HCEC 1CT (cell line): ENCODE measurements around the gene USP10.

Experiments
- DNase-seq: peaks from one replicate; pipeline ENCODE4 v3.0.0-alpha.2; 2017

USP10 gene

GRCh38 chr16:84753412-84754326 lies 53.9 kb downstream of the USP10 start:
- DNase-seq: no peak

DNA sequence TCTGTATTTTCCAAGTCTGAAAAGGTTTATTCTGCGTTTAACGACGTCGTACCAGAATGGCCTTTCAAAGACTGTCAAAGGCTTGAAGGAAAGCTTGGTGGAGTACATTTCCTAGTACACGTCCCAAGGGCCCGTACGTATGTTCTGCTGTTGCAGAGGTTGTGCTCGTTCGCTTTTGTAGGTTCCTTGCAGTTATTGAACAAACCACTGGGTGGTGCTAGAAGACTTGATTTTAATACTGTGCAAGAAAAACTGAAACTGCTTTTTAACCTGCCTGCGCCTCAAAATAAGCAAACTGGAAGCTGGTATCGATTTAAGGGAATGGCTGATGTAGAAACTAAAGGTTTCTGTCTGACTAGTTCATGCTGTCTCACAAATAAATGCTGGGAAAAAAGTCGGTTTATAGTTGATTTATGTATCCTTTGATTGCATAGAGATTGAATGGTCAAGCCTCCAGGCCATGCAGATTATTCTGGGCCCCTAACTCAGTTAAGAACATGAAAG lies 54.6 kb downstream of the USP10 start:
- DNase-seq: peak; percentile 72

DNA sequence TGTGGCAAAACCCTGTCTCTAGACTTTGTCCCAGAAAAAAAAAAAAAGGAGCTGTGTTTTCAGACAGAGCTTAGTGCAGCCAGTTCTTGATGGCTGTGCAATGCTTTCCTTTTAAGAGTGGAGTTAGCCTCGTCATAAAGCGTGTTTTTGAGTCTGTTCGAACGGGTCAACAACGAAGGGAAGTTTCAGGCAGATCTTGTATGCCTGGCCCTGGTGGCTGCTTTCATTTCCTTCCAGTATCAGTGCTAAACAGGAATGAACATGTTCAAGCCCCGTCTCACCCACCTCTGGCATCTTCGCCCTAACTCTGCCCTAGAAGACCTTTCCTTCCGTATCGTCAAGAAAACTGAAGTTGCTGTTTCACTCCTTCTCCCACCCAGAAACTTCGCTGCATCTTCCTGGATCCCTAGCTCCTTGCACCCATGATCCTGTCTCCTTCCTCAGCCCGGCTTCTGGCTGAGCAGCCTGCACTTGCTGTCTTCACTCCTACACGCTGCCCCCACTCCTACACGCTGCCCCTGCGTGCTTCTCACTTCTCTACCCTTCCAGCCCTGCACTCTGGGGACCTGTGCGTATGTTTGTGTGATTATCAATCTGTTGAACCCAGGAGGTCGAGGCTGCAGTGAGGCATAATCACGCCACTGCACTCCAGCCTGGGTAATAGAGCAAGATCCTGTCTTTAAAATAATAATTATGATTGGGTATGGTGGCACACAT lies 55.3 kb downstream of the USP10 start:
- no peak for DNase-seq

- no peak for DNase-seq
These were observed 57.0 kb downstream of the USP10 start for GRCh38 chr16:84756830-84757229.

DNA sequence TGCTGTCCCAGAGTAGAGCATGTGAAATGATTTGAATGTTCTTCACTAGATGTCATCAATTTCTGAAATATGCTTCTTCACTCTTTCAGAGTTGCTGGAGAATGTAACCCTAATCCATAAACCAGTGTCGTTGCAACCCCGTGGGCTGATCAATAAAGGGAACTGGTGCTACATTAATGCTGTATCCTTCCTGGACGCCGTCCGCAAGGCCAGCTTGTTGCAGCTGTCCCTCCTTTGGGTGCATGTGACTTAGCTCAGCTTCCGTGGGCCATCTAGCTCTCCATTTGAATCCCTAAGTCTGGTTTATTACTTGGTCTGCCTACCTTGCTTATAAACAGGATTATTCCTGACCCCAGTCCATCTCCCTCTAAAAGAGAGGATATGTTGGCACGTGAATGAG lies 58.8 kb downstream of the USP10 start:
- DNase-seq: no peak

DNA sequence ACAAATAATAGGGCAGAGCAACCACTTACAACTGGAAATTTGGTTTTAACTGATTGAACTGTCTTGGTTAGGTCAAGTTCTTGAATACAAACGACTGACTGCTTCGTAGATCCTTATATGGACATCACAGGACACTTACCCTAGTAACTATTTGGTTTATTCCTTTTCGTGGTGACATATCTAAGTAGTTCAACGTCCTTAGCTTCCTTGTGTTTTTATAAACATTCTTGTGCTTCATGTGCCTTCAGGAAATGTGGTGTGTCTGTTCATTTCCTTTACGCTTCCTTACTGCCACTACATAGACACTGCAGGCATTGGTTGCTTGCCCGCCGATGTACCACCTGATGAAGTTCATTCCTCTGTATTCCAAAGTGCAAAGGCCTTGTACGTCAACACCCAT lies 59.3 kb downstream of the USP10 start:
- DNase-seq: no peak

GRCh38 chr16:84759906-84760305 lies 60.1 kb downstream of the USP10 start:
- no peak for DNase-seq

GRCh38 chr16:84761448-84762368 lies 61.9 kb downstream of the USP10 start:
- DNase-seq: peak; percentile 38

- no peak for DNase-seq
These were observed 63.4 kb downstream of the USP10 start for GRCh38 chr16:84763164-84763563.

DNA sequence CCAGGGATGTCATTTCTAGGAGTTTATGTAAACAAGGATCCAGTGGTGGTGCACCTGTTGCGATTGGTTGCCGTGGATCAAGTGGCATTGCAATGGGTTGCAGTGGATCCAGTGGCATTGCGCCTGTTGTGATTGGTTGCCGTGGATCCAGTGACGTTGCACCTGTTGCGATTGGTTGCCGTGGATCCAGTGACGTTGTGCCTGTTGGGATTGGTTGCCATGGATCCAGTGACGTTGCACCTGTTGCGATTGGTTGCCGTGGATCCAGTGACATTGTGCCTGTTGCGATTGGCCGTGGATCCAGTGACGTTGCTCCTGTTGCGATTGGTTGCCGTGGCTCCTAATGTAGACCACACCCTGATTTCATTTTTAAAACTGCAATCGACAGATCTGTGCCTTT lies 63.8 kb downstream of the USP10 start:
- no peak for DNase-seq

DNA sequence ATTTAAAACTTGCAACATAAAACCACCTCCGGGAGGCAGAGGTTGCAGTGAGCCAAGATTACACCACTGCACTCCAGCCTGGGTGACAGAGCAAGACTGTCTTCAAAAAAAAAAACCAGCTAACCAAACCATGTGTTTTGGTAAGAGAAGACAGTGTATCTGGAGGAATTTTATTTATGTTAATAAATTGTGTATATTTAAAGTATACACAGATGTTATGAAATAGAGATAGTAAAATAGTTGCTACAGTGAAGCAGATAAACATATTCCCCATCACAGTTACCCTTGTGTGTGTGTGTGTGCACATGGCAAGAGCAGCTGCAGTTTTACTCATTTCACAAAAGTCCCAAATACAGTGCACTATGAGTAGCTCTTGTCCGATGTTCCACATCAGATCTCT lies 65.2 kb downstream of the USP10 start:
- no peak for DNase-seq

DNA sequence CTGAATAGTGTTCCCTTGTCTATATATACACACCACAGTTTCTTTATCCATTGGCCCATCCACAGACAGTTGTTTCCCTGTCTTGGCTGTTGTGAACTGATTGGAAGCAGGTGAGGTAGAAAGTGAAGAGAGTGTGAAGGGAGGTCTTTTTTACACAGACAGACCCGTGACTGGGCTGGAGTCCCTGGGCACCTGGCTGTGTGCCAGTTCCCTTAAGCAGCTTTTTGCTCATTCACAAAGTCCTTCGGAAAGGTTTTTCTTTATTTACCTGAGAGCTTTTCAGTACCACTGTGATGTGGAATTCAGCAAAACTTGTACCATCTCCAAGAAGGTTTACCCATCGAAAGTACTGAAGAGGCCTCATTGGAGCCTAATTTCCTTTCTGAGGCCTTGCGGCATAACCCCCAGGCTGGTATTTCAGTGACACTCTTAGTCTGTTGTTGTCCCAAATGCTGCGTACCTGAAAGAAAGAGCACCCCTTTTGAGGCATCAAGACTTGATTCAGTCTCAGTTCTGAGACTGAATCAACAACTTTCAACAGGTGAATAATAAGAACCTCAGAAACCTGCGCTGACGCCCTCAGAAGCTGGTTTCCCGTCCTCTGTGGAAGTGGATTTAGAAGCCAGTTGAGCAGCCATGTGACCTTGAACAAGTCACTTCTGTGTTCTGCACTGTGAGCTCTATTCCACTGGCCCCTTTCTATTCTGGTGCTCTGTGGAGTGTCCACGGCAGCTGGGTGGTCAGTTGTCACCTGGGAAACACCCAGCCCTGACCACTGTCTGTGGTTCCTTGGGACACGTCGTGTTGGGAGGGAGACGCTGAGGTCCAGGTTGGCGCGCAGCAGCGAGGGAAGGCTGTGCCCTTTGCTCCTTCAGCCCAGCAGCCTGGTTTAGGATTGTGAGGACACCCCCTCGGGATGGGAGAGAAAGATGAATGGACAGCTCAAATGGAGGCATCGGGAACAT lies 66.1 kb downstream of the USP10 start:
- no peak for DNase-seq

DNA sequence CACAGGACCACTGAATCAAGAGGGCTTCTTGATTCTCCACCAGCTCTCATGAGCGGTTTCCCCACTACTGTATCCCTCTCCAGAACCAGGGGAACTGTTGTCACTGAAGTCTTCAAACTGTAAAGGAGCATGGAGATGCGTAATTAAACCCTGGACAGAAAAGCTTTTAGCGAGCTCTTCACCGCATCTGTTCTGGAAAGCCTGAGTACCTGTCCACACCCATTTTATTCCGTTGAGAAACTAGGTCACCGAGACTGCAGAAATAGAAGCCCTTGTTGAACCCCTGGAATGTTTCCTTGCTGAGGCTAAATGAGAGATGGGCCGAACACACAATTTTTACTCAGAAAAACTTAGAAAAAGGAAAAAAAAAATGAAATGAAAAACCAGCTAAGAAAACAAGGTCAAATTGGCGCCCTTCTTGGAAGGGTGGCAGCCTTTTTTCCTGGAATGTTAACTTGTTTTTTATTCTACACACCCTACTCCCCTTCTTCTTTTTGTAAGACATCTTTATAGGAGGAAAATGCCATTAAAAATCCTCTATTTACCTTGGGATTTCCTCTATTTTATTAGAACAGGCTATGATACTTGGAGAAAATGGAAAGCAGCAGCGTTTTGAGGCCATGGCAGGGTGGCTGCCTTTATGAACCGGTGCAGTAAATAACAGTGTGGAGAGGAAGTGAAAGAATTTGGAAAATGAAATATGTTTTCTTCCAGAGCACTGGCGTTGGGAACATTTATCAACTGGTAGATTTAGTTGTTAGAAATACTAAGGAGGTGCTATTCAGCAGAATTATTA lies 67.4 kb downstream of the USP10 start:
- DNase-seq: no peak

- no peak for DNase-seq
These were observed 68.4 kb downstream of the USP10 start for GRCh38 chr16:84768061-84768807.

DNA sequence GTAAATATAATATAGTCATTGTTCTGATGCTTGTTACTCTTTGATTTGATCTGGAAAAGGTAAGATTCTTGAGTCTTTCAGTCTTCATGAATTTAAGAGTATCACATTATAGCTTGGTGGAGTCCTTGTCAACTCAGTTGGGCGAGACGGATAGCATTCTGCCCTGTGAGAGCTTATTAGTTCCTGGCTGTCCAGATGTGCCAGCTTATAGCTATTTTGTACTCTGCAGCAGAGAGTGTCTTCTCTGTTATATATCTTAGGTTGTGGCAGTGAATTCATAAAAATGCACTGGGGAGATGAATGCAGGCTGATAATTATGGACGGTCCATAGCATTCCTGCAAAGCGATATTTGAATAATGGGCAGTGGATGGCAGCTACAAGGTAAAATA lies 69.0 kb downstream of the USP10 start:
- DNase-seq: no peak

GRCh38 chr16:84769416-84769815 lies 69.6 kb downstream of the USP10 start:
- no peak for DNase-seq

GRCh38 chr16:84773312-84773711 lies 73.5 kb downstream of the USP10 start:
- DNase-seq: no peak

DNA sequence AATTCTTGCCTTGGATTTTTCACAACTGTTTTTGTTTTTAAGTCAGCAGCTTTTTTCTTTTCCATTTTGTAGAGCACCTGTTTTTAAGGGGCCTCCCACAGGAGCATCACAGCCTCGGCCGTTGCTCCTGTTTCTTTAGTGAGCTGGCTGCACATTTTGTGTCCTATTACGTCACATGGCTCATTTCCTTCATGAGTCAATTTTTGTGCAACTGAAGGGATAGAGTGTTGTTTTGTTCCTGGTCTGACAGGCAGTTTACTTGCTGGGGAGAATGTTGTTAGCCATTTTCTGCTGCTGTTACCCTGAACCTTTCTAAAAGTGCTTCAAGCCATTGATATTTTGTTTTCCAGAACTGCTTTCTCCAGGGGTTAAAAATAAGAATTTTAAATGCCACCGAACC lies 75.0 kb downstream of the USP10 start:
- peak; percentile 85 for DNase-seq

DNA sequence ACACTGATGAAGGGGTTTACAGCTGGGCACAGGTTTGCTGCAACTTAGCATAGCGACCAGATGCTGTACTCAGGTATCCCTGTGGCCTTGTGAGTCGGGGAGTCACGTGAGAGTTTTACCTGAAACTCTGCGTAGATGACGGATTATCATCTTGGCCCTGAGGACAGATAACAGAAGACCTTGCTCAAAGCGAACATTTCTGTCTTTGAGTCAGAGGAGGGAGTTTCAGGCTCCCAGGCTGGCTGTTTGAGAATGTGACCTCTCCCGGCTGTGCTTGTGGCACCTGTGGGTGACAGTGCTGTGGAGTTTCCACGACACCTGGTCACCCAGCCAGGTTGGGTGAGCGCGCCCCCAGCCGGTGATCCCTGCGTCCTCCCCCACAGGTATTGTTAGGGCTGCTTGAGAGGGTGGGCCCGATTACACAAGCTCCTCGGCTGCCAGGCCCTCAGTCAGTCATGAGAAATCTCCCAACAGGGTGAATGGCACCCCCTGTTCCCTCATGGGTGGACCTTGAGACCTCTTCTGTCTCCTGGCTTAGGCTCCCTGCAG lies 75.5 kb downstream of the USP10 start:
- DNase-seq: no peak

- no peak for DNase-seq
These were observed 77.6 kb downstream of the USP10 start for GRCh38 chr16:84777435-84777834.
